ENCODE measurements around the gene UBE2Q2.

DNA sequence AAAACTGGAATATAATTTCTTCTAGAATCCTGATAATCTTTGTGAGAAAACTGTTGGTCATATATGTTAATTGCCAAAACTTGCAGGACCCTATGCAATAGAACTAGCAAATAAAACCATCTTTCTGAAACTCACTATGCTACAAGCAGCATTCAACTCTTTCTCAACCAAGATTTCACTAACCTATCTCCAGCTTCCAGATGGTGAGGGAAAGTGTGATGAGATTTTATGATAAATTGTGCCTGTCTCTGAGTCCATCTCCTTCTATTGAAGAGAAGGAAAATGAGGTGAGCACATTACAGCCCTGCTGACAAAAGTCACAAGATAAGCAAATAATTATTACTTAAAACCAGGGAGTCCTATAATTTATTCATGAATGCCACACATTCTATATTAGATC, 44.1 kb upstream of the UBE2Q2 start:
- TF ChIP-seq, protein P1, sequence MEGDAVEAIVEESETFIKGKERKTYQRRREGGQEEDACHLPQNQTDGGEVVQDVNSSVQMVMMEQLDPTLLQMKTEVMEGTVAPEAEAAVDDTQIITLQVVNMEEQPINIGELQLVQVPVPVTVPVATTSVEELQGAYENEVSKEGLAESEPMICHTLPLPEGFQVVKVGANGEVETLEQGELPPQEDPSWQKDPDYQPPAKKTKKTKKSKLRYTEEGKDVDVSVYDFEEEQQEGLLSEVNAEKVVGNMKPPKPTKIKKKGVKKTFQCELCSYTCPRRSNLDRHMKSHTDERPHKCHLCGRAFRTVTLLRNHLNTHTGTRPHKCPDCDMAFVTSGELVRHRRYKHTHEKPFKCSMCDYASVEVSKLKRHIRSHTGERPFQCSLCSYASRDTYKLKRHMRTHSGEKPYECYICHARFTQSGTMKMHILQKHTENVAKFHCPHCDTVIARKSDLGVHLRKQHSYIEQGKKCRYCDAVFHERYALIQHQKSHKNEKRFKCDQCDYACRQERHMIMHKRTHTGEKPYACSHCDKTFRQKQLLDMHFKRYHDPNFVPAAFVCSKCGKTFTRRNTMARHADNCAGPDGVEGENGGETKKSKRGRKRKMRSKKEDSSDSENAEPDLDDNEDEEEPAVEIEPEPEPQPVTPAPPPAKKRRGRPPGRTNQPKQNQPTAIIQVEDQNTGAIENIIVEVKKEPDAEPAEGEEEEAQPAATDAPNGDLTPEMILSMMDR (IDR thresholded peaks at IDR 0.05): no peak
- TF ChIP-seq SMC3 (IDR thresholded peaks at IDR 0.05; ENCODE audit: low read depth, low read length) (no peak), EP300 (IDR thresholded peaks at IDR 0.05; ENCODE audit: borderline replicate concordance in 1 of 2, low read depth in 1 of 2, low read length in 1 of 2) (no peak)
- TF ChIP-seq, protein P2, sequence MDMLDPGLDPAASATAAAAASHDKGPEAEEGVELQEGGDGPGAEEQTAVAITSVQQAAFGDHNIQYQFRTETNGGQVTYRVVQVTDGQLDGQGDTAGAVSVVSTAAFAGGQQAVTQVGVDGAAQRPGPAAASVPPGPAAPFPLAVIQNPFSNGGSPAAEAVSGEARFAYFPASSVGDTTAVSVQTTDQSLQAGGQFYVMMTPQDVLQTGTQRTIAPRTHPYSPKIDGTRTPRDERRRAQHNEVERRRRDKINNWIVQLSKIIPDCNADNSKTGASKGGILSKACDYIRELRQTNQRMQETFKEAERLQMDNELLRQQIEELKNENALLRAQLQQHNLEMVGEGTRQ (IDR thresholded peaks at IDR 0.05; ENCODE audit: borderline replicate concordance, low read depth, low read length): no peak
